GM18499 (cell line): ENCODE measurements around the gene RNF220.
"Not testable (repeated sequence)": the region's sequence is repeated elsewhere in the genome, so short reads cannot be mapped to it uniquely, and the experiment has no call there.

Source experiments
- ATAC-seq: cut with Tn5 transposase; IDR thresholded peaks from one replicate; pipeline ENCODE4 v1.9.1; 2021; ENCODE audit warnings: moderate number of reproducible peaks; ENCODE audit not compliant: insufficient read depth, unreplicated experiment

The RNF220 gene

GRCh38 chr1:44543064-44543744 is 138.1 kb downstream of the RNF220 start:
- ATAC-seq = no peak

- no peak for ATAC-seq
Measured at GRCh38 chr1:44543786-44544185, 138.7 kb downstream of the RNF220 start.

GRCh38 chr1:44544960-44545359 is 139.9 kb downstream of the RNF220 start:
- ATAC-seq = no peak

- no peak for ATAC-seq
Measured at GRCh38 chr1:44545961-44546360, 140.9 kb downstream of the RNF220 start.

GRCh38 chr1:44546403-44547053 is 141.5 kb downstream of the RNF220 start:
- no peak for ATAC-seq

- no peak for ATAC-seq
Measured at GRCh38 chr1:44547361-44547760, 142.3 kb downstream of the RNF220 start.

GRCh38 chr1:44547837-44548236 is 142.8 kb downstream of the RNF220 start:
- ATAC-seq = no peak

- ATAC-seq = no peak
Measured at GRCh38 chr1:44549510-44549909, 144.5 kb downstream of the RNF220 start.

- ATAC-seq = no peak
Measured at GRCh38 chr1:44553127-44553758, 148.2 kb downstream of the RNF220 start.

- ATAC-seq = no peak
Measured at GRCh38 chr1:44553771-44554170, 148.7 kb downstream of the RNF220 start.

GRCh38 chr1:44554706-44555105 is 149.7 kb downstream of the RNF220 start:
- ATAC-seq = no peak

GRCh38 chr1:44557778-44558177 is 152.7 kb downstream of the RNF220 start:
- ATAC-seq = no peak

- no peak for ATAC-seq
Measured at GRCh38 chr1:44558883-44559282, 153.8 kb downstream of the RNF220 start.

- ATAC-seq = no peak
Measured at GRCh38 chr1:44559330-44559729, 154.3 kb downstream of the RNF220 start.

- ATAC-seq = no peak
Measured at GRCh38 chr1:44559913-44560312, 154.9 kb downstream of the RNF220 start.

GRCh38 chr1:44560696-44561095 is 155.6 kb downstream of the RNF220 start:
- ATAC-seq = not testable (repeated sequence)

GRCh38 chr1:44565259-44565750 is 160.2 kb downstream of the RNF220 start:
- no peak for ATAC-seq

- no peak for ATAC-seq
Measured at GRCh38 chr1:44565833-44566232, 160.8 kb downstream of the RNF220 start.

- ATAC-seq = no peak
Measured at GRCh38 chr1:44566281-44567046, 161.4 kb downstream of the RNF220 start.

- ATAC-seq = no peak
Measured at GRCh38 chr1:44568128-44568900, 163.3 kb downstream of the RNF220 start.
